Measurements from ENCODE around the gene SIDT1. TPM values are rescaled to one million over a fixed set of nuclear protein-coding genes. Genes with fewer than 3 reads are reported as not detected.

The SIDT1 gene
- not detected in 2 replicates for total RNA-seq

GRCh38 chr3:113531826-113532697 is at the start of gene SIDT1:
SIDT1 (plus strand) TSS chr3:113532555; CDS start chr3:113533022, 467 bp downstream.

Other genes with a start within 250 kb of the SIDT1 start
- 3.2 and 4.4 TPM in 2 replicates for gene CFAP44, start 91.1 kb upstream of the SIDT1 start, total RNA-seq
- gene SPICE1, start 17.4 kb upstream of the SIDT1 start, total RNA-seq = 8.2 and 8.8 TPM in 2 replicates
- 4.1 and 4.4 TPM in 2 replicates for gene USF3, start 164.1 kb downstream of the SIDT1 start, total RNA-seq
- 129 and 149 TPM in 2 replicates for gene NAA50, start 213.7 kb downstream of the SIDT1 start, total RNA-seq
- gene ATP6V1A, start 214.5 kb downstream of the SIDT1 start, total RNA-seq = 61.8 and 79.1 TPM in 2 replicates